Middle frontal gyrus (tissue), 1 donor: Measurements from ENCODE around the gene COLEC12.

Experiments used
- DNase-seq: peaks from one replicate; pipeline ENCODE4 v3.0.0-alpha.2; 2015; ENCODE audit warnings: low spot score; ENCODE audit errors: extremely low spot score

The COLEC12 gene

DNA sequence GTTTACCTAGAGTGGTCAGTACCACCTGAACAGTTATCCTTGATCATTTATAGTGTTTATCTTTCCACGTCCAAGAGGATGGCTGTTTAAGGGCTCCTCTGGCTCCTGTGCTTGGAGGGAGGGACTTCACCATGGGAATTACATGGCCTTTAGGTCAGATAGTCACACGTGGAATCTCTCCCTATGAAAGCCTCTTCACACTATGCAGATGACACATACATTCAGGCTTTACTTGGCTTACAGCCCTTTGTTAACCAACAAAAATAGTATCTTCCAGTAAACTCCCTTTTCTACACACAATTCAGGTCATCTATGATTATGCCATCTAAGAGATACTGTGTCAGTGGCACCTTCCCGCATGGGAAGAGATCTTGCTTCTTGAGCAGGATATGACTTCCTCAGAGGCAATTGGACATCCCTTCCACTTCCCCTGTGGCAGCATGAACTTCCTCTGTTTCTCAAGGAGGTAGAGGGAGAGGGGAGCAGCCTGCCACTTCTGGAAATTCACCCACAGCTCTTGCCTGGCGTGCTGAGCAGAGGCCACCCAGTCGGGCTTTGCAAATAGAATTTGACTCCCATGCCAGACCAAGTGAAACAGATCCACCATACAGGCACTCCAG lies 53.5 kb downstream of the COLEC12 start:
- no peak for DNase-seq

DNA sequence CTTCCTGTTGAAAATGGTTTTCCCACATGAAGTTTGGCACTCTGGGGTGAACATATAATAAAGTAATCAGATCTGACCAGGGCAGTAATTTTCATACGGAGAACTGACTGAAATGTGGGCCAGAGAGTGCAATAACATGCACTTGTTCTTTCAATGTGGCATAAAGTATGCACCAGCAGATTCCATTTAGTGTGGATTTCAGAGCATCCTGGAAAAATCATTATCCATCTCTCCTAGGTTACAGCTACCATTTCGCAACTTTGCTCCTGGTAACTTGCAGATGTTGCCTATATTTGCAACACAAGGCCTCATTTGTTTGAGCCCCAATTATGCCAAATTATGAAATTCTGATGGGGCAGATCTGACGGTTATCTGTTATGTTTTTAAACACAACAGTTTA lies 55.4 kb downstream of the COLEC12 start:
- DNase-seq, result no peak

DNA sequence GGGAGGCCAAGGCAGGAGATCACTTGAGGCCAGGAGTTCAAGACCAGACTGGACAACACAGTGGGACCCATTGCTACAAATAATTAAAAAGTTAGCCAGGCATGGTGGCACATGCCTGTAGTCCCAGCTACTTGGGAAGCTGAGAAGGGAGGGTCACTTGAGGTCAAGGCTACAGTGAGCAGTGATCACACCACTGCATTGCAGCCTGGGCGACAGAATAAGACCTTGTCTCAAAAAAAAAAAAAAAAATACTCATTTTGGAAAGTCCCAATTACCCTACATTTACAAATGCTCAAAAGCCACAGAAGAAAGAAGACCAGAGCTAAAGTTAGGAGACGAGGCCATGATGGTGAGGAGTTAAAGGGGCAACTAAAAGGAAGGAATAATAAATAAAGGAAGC lies 61.9 kb downstream of the COLEC12 start:
- no peak for DNase-seq

DNA sequence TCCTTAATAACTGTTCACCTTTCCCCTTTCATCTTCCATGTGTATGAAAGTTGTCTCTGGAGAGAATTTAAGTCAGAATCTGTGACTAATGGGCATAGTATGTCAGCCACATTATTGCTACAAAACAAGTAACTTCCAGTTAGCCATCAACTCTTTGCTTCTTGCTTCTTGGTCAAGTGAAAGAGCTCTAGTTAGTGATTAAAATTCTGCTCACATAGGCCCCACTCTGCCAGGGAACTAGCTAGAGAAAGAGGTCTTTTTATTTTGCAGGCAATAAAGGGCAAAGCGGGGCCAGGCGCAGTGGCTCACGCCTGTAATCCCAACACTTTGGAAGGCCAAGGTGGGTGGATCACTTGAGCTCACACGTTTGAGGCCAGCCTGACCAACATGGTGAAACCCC lies 64.6 kb downstream of the COLEC12 start:
- peak; percentile 53 for DNase-seq

DNA sequence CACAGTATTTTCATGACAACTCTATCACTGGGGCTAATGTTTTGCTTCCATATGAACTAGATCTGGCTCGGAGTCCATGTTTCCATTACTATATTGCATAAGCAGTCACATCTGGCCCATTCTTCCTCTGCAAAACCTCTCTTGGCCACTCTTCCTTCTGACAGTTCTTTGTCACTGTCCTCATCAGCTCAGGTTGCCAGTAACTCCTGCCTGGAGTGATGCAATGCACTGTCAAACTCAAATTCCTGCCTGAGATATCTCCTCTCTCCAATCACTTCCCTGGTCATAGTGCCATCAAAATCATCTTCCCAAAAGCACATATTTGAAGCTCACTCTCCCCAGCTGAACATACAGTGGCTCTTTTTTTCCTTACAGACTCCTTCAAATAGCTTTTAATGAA lies 66.1 kb downstream of the COLEC12 start:
- DNase-seq, result no peak

DNA sequence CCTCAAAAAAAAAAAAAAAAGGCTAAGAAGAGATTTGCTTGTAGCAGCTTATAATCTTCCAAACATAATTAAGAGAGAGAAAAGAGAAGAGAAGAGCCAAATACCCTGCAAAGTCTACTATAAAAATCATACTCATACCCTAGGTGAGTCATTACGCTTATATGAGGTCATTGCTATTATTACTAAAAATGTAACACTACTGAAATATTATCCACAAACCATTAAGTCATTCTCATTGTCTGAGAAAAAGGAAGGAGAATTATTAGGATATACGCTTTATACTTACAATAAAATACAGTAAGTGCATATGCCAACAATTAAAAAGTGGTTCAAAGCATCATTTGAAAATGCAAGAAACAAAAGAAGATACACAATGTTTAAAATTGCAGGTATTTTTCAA lies 66.5 kb downstream of the COLEC12 start:
- DNase-seq, result no peak

DNA sequence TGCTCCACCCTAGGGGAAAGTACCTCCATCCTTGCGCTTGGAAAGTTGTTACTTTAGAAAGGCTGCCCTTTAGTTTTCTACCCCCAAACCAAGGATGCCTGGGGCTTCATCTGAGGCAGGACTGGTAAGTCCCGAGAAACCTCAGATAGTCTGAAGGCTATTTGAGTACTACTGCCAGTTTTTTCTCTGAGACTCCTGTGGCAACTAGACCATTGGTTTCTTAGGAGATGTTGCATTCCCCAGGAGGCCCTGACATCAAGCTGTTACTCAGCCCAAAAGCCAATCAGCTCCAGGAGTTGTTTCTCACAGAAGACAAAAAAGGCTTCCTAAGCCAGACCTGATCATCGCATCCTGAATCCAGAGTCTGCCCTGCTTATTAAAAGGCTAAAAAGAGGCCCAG lies 67.2 kb downstream of the COLEC12 start:
- DNase-seq, result no peak

DNA sequence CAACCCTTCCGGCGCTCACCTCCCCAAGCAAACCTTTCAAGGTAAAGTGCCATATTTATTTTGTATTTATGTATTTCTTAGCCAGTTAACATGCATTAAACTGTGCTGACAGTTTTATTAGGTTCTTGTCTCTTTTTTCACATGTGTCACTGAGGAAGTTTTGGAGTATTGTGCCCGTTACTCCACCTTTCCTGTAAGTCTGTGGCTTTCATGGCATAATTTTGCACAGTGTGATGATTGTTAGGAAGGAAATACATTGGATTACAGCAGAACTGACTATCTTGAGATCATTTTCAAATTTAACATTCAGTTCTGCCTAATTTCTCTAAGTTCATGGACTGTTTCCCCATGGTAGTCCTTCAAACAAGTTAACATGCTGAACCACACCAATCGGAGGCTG lies 67.7 kb downstream of the COLEC12 start:
- no peak for DNase-seq

DNA sequence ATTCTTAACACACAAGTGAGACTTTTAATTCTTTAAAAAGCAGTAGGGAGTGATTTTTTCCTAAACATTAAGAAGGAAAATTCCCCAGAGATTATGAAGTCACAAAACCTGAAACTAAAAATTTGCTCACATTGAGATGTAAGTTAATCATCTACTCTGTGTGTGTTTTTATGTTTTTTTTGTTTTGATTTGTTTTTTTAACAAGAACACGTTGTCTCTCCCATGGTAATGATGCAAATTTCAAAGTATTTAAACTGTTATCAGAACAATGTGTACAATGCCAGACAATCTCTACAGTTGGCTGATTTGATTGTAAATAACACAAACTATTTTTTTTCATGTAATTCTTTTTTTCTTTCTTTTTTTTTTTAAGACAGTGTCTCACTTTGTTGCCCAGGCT lies 71.5 kb downstream of the COLEC12 start:
- no peak for DNase-seq

DNA sequence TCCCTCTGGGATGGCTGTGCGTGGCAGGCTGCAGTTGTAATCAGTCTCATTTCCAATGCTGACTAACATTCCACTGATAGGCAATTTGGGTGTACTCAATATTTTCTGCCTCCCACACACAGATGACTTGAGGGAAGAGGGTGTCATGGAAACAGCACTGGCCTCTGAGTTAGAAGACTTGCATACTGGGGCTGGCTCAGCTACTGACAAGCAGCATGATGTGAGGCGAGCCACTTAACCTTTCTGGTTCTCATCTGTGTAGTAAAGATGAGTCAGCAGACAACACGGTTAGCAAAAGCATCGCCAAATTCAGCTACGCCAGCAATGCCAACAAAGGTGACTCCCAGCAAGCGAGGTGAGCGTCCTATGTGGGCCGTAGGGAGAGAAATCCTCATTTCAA lies 73.5 kb downstream of the COLEC12 start:
- no peak for DNase-seq

DNA sequence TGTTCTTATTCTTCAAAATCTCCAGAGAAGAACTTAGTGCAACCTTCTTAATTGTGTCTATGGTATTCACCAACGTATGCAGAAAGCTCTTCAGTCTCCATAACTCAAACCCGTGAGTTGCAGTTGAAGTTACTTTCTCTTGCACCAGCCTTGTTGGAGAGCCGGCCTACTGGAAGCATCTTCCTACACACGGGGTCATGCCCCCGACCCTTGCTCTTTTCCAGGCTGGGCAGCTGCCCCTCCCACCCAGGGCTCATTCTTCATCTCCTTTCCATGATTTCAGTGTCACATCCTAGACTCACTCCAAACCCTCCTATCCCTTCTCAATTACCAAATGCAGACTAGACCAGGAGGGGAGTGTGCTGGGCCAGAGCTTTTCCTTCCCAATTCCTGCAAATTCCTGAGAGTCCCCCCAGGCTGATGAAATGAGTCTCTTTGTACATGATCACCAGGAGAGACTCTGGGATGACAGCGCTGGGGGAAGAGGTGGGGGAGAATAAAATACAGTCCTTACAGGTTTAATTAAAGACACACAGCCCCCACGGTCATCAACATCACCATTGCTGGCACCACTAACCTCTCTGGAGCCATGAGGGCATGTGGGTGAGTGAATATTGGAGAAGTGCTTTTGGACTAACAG lies 75.3 kb downstream of the COLEC12 start:
- no peak for DNase-seq

DNA sequence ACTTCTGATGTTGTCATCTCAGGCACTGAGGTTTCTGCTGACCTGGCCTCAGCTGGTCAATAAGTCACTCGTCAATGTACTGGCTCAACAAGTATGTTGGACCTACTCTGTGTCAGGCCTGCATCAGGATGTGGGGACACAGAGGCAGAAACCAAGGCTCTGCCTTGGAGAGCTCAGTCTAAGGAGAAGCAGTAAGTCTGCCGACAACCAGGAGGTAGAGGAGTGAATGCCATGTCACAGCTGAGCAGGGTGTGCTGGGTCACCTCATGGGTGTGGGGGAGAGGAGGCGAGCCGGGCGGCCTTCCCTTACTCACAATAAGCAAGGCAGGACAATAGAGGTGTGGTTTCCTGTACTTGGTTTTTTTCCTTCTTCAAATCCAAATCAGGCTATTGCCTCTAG lies 75.8 kb downstream of the COLEC12 start:
- no peak for DNase-seq

DNA sequence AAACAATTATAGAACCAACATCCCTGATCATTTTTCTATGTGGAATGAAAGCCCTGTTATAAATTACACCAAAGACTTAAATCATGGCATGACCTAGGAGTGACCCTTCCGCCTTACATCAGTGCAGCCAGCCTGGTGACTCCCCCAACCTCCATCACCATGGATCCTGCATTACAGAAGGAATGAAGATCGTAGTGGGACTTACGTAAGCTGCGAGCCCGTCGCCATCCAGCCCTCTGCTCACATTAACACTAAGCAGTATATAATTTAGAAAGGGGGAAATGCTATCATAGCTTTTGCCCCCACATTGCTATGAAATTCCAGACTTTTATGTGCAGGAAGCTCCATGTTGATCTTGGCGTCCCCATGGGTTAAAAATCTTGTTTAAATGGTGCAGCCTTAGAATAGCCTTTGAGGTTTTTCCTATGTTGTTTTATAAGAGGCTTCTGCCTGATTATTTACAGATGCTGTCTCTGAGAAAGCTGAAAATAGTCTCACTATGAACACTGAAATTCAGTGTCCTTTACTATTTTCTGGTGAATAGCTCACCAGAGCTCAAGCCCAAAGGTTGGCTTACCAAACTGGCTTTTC lies 76.3 kb downstream of the COLEC12 start:
- no peak for DNase-seq

DNA sequence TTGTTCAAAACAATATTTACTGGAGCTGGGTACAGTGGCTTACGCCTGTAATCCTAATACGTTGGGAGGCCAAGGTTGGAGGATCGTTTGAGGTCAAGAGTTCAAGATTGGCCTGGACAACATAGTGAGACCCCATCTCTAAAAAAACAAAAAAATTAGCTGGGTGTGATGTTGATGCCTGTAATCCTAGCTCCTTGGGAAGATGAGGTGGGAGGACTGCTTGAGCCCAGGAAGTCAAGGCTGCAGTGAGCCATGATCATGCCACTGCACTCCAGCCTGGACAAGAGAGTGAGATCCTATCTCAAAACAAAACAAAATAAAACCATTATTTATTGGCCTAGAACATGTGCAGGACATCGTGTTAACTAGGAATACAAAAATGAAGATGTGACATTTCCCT lies 77.5 kb downstream of the COLEC12 start:
- no peak for DNase-seq

DNA sequence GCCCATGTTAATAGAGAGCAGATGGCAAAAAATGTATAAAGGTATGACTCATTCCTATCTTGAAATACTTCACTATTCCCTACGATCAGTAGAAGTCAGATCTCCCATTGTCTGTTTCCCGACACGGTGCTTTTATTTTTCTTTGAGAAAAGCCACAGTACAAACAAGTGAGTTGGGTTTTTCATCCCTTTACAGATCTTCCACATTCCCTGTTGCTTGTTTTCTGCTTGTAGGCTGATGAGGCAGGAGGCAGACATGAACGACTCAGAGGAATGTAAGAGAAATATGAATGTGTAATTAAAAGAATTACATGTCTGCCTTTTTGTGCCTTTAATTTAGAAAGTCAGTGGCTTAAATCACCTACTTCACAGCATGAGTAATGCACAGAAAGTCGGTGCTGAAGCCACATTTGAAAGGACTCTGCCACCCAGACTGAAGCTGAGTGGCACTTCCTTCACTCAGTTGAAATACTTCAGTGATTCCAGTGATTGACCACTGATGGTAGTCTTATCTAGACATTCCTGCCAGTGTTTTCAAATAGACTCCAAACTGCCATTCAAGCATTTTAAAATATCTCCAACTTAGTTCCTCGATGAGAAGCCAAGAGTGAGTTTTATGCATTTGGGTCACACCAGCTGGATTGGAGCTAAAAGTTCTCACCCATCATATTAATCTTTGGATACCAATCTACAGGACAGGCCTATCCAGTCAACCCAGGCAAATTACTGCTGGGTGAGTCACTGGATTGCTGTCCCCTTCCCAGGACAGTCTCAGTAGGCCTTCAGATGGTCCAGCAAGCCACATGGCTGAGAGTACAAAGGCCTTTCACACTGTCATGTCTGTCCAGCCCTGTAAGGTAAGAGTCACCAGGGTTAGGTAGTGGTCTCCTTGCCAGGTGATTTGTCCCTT lies 79.0 kb downstream of the COLEC12 start:
- no peak for DNase-seq

DNA sequence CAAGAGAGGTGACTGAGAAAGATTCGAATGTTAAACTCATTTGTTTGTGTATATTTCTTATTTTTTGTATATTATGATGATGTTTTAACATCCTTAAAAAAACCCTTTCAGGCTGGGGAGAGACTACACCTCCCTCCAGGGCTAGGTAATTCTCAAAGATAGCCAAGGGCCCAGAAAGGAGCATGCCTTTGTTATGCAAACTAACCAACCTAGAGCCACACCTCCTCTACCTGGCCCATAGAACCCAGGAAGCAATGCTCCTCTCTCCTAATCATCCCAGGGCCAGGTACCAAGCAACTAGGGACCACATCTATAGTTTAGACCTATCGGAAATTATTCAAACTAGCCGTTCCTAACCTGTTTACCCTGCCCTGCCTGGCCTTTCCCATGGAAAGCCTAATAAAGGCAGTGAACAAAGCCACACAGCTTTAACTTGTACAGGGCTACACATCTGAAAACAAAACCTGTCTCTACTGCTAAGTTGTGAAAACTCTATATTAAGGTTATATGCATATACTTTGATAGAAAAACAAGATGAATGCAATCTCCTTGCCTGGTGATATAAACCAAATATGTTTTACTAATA lies 79.7 kb downstream of the COLEC12 start:
- no peak for DNase-seq

DNA sequence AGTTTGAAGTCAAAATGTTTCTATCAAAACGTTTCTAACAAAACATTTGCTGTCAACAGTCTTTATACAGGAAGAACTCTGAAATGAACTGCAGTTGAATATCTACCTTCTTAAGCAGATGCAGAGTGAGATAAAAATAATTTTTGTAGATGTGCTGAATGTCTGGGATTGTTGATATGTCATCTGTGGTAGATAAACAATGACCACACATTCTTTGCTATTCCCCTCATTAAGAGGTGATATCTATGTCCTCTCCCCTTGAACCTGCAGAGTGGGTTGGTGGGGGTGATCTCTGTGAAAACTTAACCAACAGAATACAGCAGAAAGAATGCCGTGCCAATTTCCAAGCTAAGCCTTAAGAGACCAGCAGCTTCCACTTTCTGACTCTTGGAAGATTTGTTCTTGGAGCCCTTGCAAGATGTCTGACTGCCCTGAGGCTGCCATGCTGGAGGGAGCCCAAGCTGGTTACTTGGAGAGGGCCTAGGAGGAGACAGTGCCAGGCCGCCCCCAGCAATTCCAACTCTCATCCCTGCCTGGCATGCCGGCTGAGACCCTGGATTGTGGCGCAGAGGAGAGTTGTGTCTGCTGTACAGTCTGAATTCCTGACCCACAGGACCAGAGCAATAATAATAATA lies 80.8 kb downstream of the COLEC12 start:
- DNase-seq, result no peak

DNA sequence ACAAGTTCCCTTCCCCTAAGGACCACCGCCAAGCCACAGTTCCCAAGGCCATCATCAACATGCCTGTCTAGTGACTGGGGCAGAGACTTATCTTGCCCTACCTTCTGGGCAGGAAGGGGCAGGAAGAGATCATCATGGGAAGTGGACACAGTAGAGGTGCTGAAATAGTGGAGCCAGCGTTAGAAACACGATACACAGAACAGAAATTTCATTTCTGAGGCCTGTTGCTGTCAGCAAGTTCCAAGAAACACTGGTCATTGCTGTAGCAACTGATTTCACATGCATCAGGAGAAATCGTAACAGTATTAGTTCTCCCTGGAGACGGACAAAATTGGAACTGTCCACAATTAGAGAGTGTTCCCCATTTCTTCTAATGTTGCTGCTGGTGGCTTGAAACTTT lies 83.0 kb downstream of the COLEC12 start:
- no peak for DNase-seq

DNA sequence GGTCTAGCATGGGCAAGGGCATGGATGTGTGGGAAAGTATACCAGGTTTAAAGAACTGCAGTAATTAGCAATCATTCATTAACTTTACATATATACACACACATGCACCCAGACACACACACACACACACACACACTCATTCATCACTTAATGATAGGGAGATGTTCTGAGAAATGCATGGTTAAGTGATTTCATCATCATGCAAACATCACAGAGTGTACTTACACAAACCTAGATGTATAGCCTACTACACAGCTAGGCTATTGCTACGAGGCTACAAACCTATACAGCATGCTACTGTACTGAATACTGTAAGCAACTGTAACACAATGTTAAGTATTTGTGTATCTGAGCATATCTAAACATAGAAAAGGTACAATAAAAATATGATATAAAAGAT lies 83.6 kb downstream of the COLEC12 start:
- no peak for DNase-seq

DNA sequence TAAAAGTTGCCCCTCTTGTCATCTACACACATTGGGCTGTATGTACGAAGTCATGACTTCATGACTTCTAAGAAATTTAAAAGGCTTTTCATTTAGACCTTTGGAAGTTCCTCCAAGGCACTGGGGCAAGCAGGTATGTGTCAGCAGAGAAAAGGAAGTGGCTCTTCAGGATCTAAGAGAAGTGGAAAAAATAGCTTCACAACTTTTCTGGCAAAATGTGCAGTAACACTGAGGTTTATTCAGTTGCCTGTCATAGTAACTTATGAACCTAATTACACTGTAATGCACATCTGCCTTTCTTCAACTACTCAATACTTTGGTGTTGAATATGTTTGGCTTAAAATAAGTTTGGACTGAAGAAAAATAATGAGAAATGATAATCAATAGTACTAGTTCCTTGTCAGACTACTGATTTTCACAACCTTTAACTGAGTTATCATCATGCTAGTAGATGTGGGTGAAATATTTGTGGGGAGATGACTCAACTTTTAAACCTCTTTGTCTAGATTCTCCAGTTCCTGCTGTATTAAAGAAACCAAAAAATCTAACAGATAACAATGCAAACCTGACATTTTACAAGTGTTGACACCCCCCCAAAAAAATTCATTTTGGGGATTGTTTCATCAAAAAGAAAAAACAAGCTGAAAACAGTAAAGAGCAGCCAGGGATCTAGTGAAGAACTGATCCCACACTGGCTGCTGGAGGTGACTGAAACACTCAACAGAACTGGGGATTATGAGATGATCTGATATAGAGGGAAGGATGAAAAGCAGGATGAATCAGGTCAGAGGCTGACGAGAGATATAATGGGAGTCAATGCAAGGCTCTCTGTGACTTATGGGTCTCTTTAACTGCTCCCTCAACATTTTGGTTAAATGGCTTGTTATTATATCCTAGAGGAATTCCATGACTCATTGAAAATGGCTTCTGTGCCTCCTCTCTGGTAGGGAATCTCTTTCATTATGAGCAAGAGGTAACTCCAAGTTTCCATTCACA lies 84.6 kb downstream of the COLEC12 start:
- no peak for DNase-seq
